HEK293T (cell line): ENCODE data around the gene MGAT2.
A peak's percentile ranks its signal among the peaks of the same experiment; 100 is the strongest.

Experiments
- CTCF ChIA-PET: fragments of 350-600 bp; formaldehyde crosslinking; extraction: SDS; loops from one replicate; lab custom pipeline; 2021; ENCODE audit warnings: antibody characterized with exemption, inconsistent platforms; lab: Yijun Ruan, JAX
- POLR2A ChIA-PET: fragments of 350-600 bp; formaldehyde crosslinking; extraction: SDS; loops from one replicate; lab custom pipeline; 2020; ENCODE audit warnings: antibody characterized with exemption, inconsistent platforms; lab: Yijun Ruan, JAX
- DNase-seq: peaks from one replicate; pipeline ENCODE4 v3.0.0; 2012; ENCODE audit warnings: mixed read lengths; ENCODE audit errors: extremely low spot score
- ARNT ChIP-seq: fragments of 450-650 bp; IDR thresholded peaks from 2 replicates; pipeline ENCODE4 v1.6.1; 2017; ENCODE audit warnings: mild to moderate bottlenecking
- BHLHE40 ChIP-seq: fragments of 450-650 bp; IDR thresholded peaks from 2 replicates; pipeline ENCODE4 v1.6.1; 2016; ENCODE audit warnings: mild to moderate bottlenecking, moderate library complexity, borderline replicate concordance
- CTBP1 ChIP-seq: fragments of 450-650 bp; IDR thresholded peaks from 2 replicates; pipeline ENCODE4 v1.6.1; 2016; ENCODE audit warnings: borderline replicate concordance
- ELF4 ChIP-seq: fragments of 450-650 bp; IDR thresholded peaks from 2 replicates; pipeline ENCODE4 v1.6.1; 2017; ENCODE audit warnings: antibody characterized with exemption
- FOXK2 ChIP-seq: fragments of 450-650 bp; IDR thresholded peaks from 2 replicates; pipeline ENCODE4 v1.6.1; 2016; ENCODE audit warnings: mild to moderate bottlenecking
- HDGF ChIP-seq: fragments of 450-650 bp; IDR thresholded peaks from 2 replicates; pipeline ENCODE4 v1.6.1; 2017; ENCODE audit warnings: antibody characterized with exemption, borderline replicate concordance
- L3MBTL2 ChIP-seq: fragments of 450-650 bp; conservative IDR thresholded peaks from 2 replicates; pipeline ENCODE4 v1.6.1; 2016; ENCODE audit warnings: mild to moderate bottlenecking
- LEF1 ChIP-seq: fragments of 450-650 bp; IDR thresholded peaks from 2 replicates; pipeline ENCODE4 v1.6.1; 2017; ENCODE audit warnings: mild to moderate bottlenecking, borderline replicate concordance
- NFRKB ChIP-seq: fragments of 450-650 bp; IDR thresholded peaks from 2 replicates; pipeline ENCODE4 v1.6.1; 2016; ENCODE audit warnings: mild to moderate bottlenecking, moderate library complexity
- PKNOX1 ChIP-seq: fragments of 450-650 bp; IDR thresholded peaks from 2 replicates; pipeline ENCODE4 v1.6.1; 2016
- SP1 ChIP-seq: fragments of 450-650 bp; IDR thresholded peaks from 2 replicates; pipeline ENCODE4 v1.6.1; 2017
- SUZ12 ChIP-seq: fragments of 450-650 bp; IDR thresholded peaks from 2 replicates; pipeline ENCODE4 v1.6.1; 2016; ENCODE audit warnings: mild to moderate bottlenecking
- TARDBP ChIP-seq: fragments of 450-650 bp; IDR thresholded peaks from 2 replicates; pipeline ENCODE4 v1.6.1; 2016
- ZNF384 ChIP-seq: fragments of 450-650 bp; IDR thresholded peaks from 2 replicates; pipeline ENCODE4 v1.6.1; 2016

The MGAT2 gene

GRCh38 chr14:49619730-49620129, 869 bp upstream of the MGAT2 start:
- TF ChIP-seq ZNF384 = no peak
- no peak for TF ChIP-seq TARDBP
- TF ChIP-seq PKNOX1 = no peak
- TF ChIP-seq ARNT = no peak
- TF ChIP-seq LEF1 = no peak
- no peak for TF ChIP-seq SUZ12
- TF ChIP-seq CTBP1 = no peak
- TF ChIP-seq NFRKB = no peak
- TF ChIP-seq FOXK2 = no peak
- no peak for TF ChIP-seq ELF4
- TF ChIP-seq HDGF = no peak
- CTCF ChIA-PET = interaction anchor here (0.6 to 3.5 kb wide), 5 partner anchors 15 to 158 kb away, joined by 3 to 11 read pairs (median 6); partner anchors contain the start of genes DNAAF2 and RPS29
- DNase-seq = no peak
- POLR2A ChIA-PET = interaction anchor here (0.7 to 3.5 kb wide), 25 partner anchors 8 to 251 kb away, joined by 3 to 63 read pairs (median 8); partner anchors contain the start of genes DNAAF2, KLHDC1, KLHDC2 and LRR1

GRCh38 chr14:49621114-49621881, 699 bp downstream of the MGAT2 start:
- DNase-seq = peak; percentile 40
- ChIA-PET CTCF (interaction anchor here (3.5 kb wide), 1 partner anchor 13 kb away, joined by 11 read pairs; the partner anchor contains the start of gene DNAAF2), POLR2A (interaction anchor here (0.6 to 3.5 kb wide), 18 partner anchors 9 to 237 kb away, joined by 3 to 63 read pairs (median 9); partner anchors contain the start of genes DNAAF2, KLHDC1, KLHDC2 and LRR1)
- TF ChIP-seq HDGF (no peak), NFRKB (no peak), SP1 (no peak), PKNOX1 (no peak), CTBP1 (no peak), SUZ12 (no peak), ZNF384 (no peak), L3MBTL2 (peak; percentile 72)

GRCh38 chr14:49622022-49622607, 1.5 kb downstream of the MGAT2 start:
- CTCF ChIA-PET = interaction anchor here (1.0 to 3.5 kb wide), 2 partner anchors 11 to 12 kb away, joined by 3 to 11 read pairs; partner anchors contain the start of gene DNAAF2
- no peak for DNase-seq
- POLR2A ChIA-PET = interaction anchor here (0.8 to 3.5 kb wide), 7 partner anchors 8 to 35 kb away, joined by 3 to 63 read pairs (median 33); partner anchors contain the start of genes LRR1 and RPS29
- TF ChIP-seq SP1 = no peak
- TF ChIP-seq SUZ12 = no peak
- no peak for TF ChIP-seq NFRKB
- no peak for TF ChIP-seq LEF1
- no peak for TF ChIP-seq BHLHE40
- TF ChIP-seq TARDBP = no peak
- no peak for TF ChIP-seq FOXK2

GRCh38 chr14:49623387-49623786, 2.8 kb downstream of the MGAT2 start:
- ChIA-PET POLR2A (interaction anchor here (0.8 to 2.1 kb wide), 4 partner anchors 9 to 64 kb away, joined by 3 to 9 read pairs (median 8); partner anchors contain the start of genes DNAAF2, POLE2 and RPS29), CTCF (interaction anchor here (0.9 to 2.6 kb wide), 2 partner anchors 11 to 37 kb away, joined by 3 to 11 read pairs; partner anchors contain the start of gene RPS29)
- DNase-seq = no peak
- no peak for TF ChIP-seq PKNOX1
- TF ChIP-seq BHLHE40 = no peak
- TF ChIP-seq FOXK2 = no peak
- no peak for TF ChIP-seq SP1
- no peak for TF ChIP-seq ZNF384
- TF ChIP-seq SUZ12 = no peak
- no peak for TF ChIP-seq ARNT
- no peak for TF ChIP-seq LEF1
- no peak for TF ChIP-seq HDGF
- TF ChIP-seq TARDBP = no peak

GRCh38 chr14:49623941-49624839, 3.6 kb downstream of the MGAT2 start:
- TF ChIP-seq ZNF384 (peak; percentile 76), CTBP1 (no peak)
- ChIA-PET POLR2A (interaction anchor here (0.6 to 2.1 kb wide), 7 partner anchors 9 to 165 kb away, joined by 3 to 9 read pairs (median 7); partner anchors contain the start of genes DNAAF2, KLHDC2, LRR1 and POLE2), CTCF (interaction anchor here (0.9 to 2.6 kb wide), 2 partner anchors 10 to 38 kb away, joined by 3 to 11 read pairs; partner anchors contain the start of gene RPS29)
- DNase-seq = no peak
